GM12878 (cell line): ENCODE data around the gene RBMS1. TPM values are rescaled to one million over a fixed set of nuclear protein-coding genes. Genes with fewer than 3 reads are reported as not detected.

Source experiments
- ATAC-seq: fragments of 200-7000 bp; cut with Tn5 transposase; 3 replicates; pipeline ENCODE4 v1.9.1; 2020; ENCODE audit warnings: mild to moderate bottlenecking, moderate library complexity
- BruUV-seq: library from RNA; stranded (reverse); fragments of 400-500 nt; replicated peaks from 2 replicates; lab custom pipeline; 2021; lab: Mats Ljungman, UMichigan
- CTCF ChIA-PET: fragments of 300-600 bp; sonication (Branson Sonifier 250); formaldehyde crosslinking; extraction: SDS; loops from one replicate; lab custom pipeline; 2021; ENCODE audit warnings: inconsistent platforms; lab: Yijun Ruan, JAX
- POLR2A ChIA-PET: fragments of 350-600 bp; formaldehyde crosslinking; extraction: SDS; loops from one replicate; lab custom pipeline; 2021; ENCODE audit warnings: inconsistent platforms; lab: Charles Lee
- RAD21 ChIA-PET: fragments of 300-600 bp; sonication (Branson Sonifier 250); formaldehyde crosslinking; loops from one replicate; lab custom pipeline; 2023; ENCODE audit warnings: antibody characterized with exemption; ENCODE audit not compliant: unreplicated experiment; lab: Charles Lee
- SMC1A ChIA-PET: fragments of 300-600 bp; sonication (Branson Sonifier 250); formaldehyde crosslinking; loops from one replicate; lab custom pipeline; 2023; ENCODE audit not compliant: unreplicated experiment, uncharacterized antibody; lab: Charles Lee
- DNase-seq: peaks from one replicate; pipeline ENCODE4 v3.0.0-alpha.2; 2011; ENCODE audit warnings: low read depth, low spot score
- FAIRE-seq: peaks from 3 replicates; lab custom pipeline; 2011; peaks lifted over from hg19 to GRCh38; lab: Jason Lieb, UNC
- H2AFZ ChIP-seq: 2 replicates; pipeline ENCODE4 v1.6.0; 2011; ENCODE audit warnings: low read depth, low read length, control low read depth; ENCODE audit not compliant: control insufficient read depth
- H3K27ac ChIP-seq: 2 replicates; pipeline ENCODE4 v1.5.1; 2011; ENCODE audit warnings: control low read depth; ENCODE audit not compliant: control insufficient read depth, insufficient read depth
- H3K27me3 ChIP-seq, 2 experiments: replicated peaks in 1 of 2; 2 replicates each; pipeline versions ENCODE4 v1.6.0 to v1.6.1; 2011; ENCODE audit warnings: low read length in 1 of 2; ENCODE audit not compliant: control insufficient read depth in 2 of 2, insufficient read depth in 2 of 2
- H3K36me3 ChIP-seq, 2 experiments: 2 replicates each; pipeline ENCODE4 v1.5.1; 2011; ENCODE audit warnings: low read length in 1 of 2; ENCODE audit not compliant: control insufficient read depth in 2 of 2, insufficient read depth in 2 of 2
- H3K4me1 ChIP-seq: 2 replicates; pipeline ENCODE4 v1.6.1; 2011; ENCODE audit warnings: mild to moderate bottlenecking, low read length, moderate library complexity, mixed read lengths; ENCODE audit not compliant: control insufficient read depth, insufficient read depth
- H3K4me2 ChIP-seq: 2 replicates; pipeline ENCODE4 v1.6.0; 2011; ENCODE audit warnings: control low read depth; ENCODE audit not compliant: control insufficient read depth, insufficient read depth
- H3K4me3 ChIP-seq: fragments of 200-600 bp; sonication (generic); 2 replicates; pipeline ENCODE4 v1.5.1; 2016
- H3K79me2 ChIP-seq: 2 replicates; pipeline ENCODE4 v1.6.0; 2011; ENCODE audit warnings: low read length; ENCODE audit not compliant: control insufficient read depth, insufficient read depth
- H3K9ac ChIP-seq: 2 replicates; pipeline ENCODE4 v1.8.0; 2011; ENCODE audit warnings: low read length, control low read depth, mixed read lengths; ENCODE audit not compliant: control insufficient read depth, insufficient read depth
- H3K9me3 ChIP-seq: replicated peaks from 3 replicates; pipeline ENCODE4 v1.5.1; 2011; ENCODE audit warnings: mild to moderate bottlenecking, low read length; ENCODE audit not compliant: control insufficient read depth, insufficient read depth
- H4K20me1 ChIP-seq: 2 replicates; pipeline ENCODE4 v1.6.0; 2011; ENCODE audit not compliant: control insufficient read depth, insufficient read depth
- CEBPB ChIP-seq, 2 experiments: fragments of 150-350 bp in 1 of 2; IDR thresholded peaks; 2 replicates each; pipeline ENCODE4 v1.6.1; 2012 to 2014; ENCODE audit warnings: low read depth in 2 of 2, low read length in 2 of 2, borderline replicate concordance in 1 of 2, inconsistent platforms in 1 of 2
- HDAC2 ChIP-seq: fragments of 200-600 bp; sonication (generic); IDR thresholded peaks from 2 replicates; pipeline ENCODE4 v1.6.1; 2017
- KDM1A ChIP-seq: fragments of 200-600 bp; sonication (generic); IDR thresholded peaks from 2 replicates; pipeline ENCODE4 v1.6.1; 2016; ENCODE audit warnings: borderline replicate concordance
- NFXL1 ChIP-seq: fragments of 450-650 bp; IDR thresholded peaks from 2 replicates; pipeline ENCODE4 v1.6.1; 2017; ENCODE audit warnings: antibody characterized with exemption, mild to moderate bottlenecking, borderline replicate concordance
- STAT3 ChIP-seq: IDR thresholded peaks from 2 replicates; pipeline ENCODE4 v1.6.1; 2011; ENCODE audit warnings: low read depth, low read length, improper control_type of control experiment
- SUPT20H ChIP-seq: IDR thresholded peaks from 2 replicates; pipeline ENCODE4 v1.6.1; 2011; ENCODE audit warnings: low read depth, mild to moderate bottlenecking, low read length, moderate library complexity, borderline replicate concordance; ENCODE audit not compliant: control insufficient read depth
- SUZ12 ChIP-seq: fragments of 200-600 bp; sonication (generic); IDR thresholded peaks from one replicate; pipeline ENCODE4 v1.6.1; 2018; ENCODE audit warnings: antibody characterized with exemption, mild to moderate bottlenecking; ENCODE audit not compliant: unreplicated experiment
- WGBS: methylation state at CpG from one replicate; pipeline ENCODE4 v1.1.6; 2016; ENCODE audit warnings: low lambda C conversion rate; ENCODE audit not compliant: insufficient replicate concordance, insufficient coverage; ENCODE audit errors: missing lambda C conversion rate; 5-methylcytosine and 5-hydroxymethylcytosine counted together
- in situ Hi-C: fragments of 300-500 bp; cut with MboI; formaldehyde crosslinking; loops from 9 replicates; pipeline ENCODE4 v1.14.3; 2018; ENCODE audit warnings: mixed read lengths
- intact Hi-C: fragments of 100-400 bp; cut with micrococcal nuclease; formaldehyde crosslinking; loops from one replicate; pipeline ENCODE4 v1.14.2; 2022; ENCODE audit not compliant: unreplicated experiment
- polyA plus RNA-seq, 11 experiments: library from polyadenylated mRNA; depleted of rRNA in 4 of 11; unstranded in 6 of 11; stranded (reverse) in 5 of 11; fragments of >200 nt; fragmentation: Nextera tagmentation in 4 of 11; fragmentation: Illumina TruSeq in 1 of 11; extraction: Ambion mirVana in 4 of 11; extraction: Trizol in 1 of 11; gene quantifications; 1 replicate in 1 of 11; 2 replicates in 10 of 11; pipeline versions ENCODE4 v1.2.1 to v1.2.3, GENCODE V29; 2011 to 2016; ENCODE audit warnings: inconsistent platforms in 2 of 11, missing spikeins in 2 of 11, low read depth in 1 of 11
- total RNA-seq, 4 experiments: library from RNA; depleted of rRNA in 3 of 4; stranded (reverse); fragments of >200 nt in 3 of 4; fragmentation: Illumina TruSeq in 1 of 4; extraction: Trizol in 1 of 4; gene quantifications; 2 replicates each; pipeline versions ENCODE4 v1.2.1 to v1.2.3, GENCODE V29; 2013 to 2021
- TF ChIP-seq, protein P1 (sequence below): fragments of 450-650 bp; IDR thresholded peaks from 2 replicates; pipeline ENCODE4 v1.6.1; 2017; ENCODE audit warnings: low read depth, mild to moderate bottlenecking, moderate library complexity
- TF ChIP-seq, protein P2 (sequence below): fragments of 450-650 bp; IDR thresholded peaks from 2 replicates; pipeline ENCODE4 v1.6.1; 2014; ENCODE audit warnings: mild to moderate bottlenecking
- TF ChIP-seq, protein P3 (sequence below): IDR thresholded peaks from 2 replicates; pipeline ENCODE4 v1.6.1; 2011; ENCODE audit warnings: borderline replicate concordance, low read depth, mild to moderate bottlenecking, moderate library complexity, mixed read lengths, low read length; ENCODE audit not compliant: insufficient read depth; ENCODE audit errors: extremely low read length
- TF ChIP-seq, protein P4 (sequence below): fragments of 450-650 bp; IDR thresholded peaks from 2 replicates; pipeline ENCODE4 v1.6.1; 2017; ENCODE audit warnings: mild to moderate bottlenecking, moderate library complexity
- TF ChIP-seq, protein P5 (sequence below): fragments of 450-650 bp; IDR thresholded peaks from 2 replicates; pipeline ENCODE4 v1.6.1; 2017; ENCODE audit warnings: mild to moderate bottlenecking, low read depth, inconsistent platforms; ENCODE audit not compliant: poor library complexity, severe bottlenecking

The RBMS1 gene
- total and polyA plus RNA-seq, 10 of the 15 experiments (the other 5 are each of a cell fraction or from before 2014, with no cell fraction given) = 0.04 to 0.31 (median 0.17) TPM; not detected in 1

DNA sequence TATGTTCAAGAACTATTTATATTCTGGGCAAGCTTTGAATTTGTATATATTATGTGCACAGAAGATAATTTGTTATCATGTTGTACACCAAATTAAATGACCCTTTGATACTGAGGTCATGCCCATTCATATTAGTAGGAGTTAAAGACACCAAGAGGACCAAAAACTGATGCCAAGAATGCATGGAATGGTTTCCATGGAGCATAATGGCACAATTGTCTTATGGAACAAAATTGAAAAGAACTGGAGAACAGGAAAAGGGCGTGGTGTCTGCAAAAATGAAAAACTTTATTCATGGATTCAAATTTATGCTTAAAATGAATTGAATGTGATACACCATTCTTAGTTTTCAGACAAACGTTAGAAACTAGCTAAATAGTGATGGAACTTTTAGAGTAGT, 24.1 kb upstream of the RBMS1 start:
- no TSS peak for BruUV-seq
- no peak overlapping the region for H3K9ac ChIP-seq
- RAD21 ChIA-PET = no interaction called here
- no peaks in the 10 kb centered on the region for H3K27me3 ChIP-seq
- no peak overlapping the region for H3K4me2 ChIP-seq
- H3K4me1 ChIP-seq = no peaks in the 10 kb centered on the region
- no peak for TF ChIP-seq SUZ12
- TF ChIP-seq KDM1A = no peak
- TF ChIP-seq, protein P1, sequence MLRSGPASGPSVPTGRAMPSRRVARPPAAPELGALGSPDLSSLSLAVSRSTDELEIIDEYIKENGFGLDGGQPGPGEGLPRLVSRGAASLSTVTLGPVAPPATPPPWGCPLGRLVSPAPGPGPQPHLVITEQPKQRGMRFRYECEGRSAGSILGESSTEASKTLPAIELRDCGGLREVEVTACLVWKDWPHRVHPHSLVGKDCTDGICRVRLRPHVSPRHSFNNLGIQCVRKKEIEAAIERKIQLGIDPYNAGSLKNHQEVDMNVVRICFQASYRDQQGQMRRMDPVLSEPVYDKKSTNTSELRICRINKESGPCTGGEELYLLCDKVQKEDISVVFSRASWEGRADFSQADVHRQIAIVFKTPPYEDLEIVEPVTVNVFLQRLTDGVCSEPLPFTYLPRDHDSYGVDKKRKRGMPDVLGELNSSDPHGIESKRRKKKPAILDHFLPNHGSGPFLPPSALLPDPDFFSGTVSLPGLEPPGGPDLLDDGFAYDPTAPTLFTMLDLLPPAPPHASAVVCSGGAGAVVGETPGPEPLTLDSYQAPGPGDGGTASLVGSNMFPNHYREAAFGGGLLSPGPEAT = no peak
- TF ChIP-seq, protein P2, sequence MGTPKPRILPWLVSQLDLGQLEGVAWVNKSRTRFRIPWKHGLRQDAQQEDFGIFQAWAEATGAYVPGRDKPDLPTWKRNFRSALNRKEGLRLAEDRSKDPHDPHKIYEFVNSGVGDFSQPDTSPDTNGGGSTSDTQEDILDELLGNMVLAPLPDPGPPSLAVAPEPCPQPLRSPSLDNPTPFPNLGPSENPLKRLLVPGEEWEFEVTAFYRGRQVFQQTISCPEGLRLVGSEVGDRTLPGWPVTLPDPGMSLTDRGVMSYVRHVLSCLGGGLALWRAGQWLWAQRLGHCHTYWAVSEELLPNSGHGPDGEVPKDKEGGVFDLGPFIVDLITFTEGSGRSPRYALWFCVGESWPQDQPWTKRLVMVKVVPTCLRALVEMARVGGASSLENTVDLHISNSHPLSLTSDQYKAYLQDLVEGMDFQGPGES = no peak
- TF ChIP-seq, protein P3, sequence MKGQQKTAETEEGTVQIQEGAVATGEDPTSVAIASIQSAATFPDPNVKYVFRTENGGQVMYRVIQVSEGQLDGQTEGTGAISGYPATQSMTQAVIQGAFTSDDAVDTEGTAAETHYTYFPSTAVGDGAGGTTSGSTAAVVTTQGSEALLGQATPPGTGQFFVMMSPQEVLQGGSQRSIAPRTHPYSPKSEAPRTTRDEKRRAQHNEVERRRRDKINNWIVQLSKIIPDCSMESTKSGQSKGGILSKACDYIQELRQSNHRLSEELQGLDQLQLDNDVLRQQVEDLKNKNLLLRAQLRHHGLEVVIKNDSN = no peak
- TF ChIP-seq CEBPB (IDR thresholded peaks at IDR 0.05; ENCODE audit: borderline replicate concordance in 1 of 2, low read depth in 2 of 2, low read length in 2 of 2) = no peak
- no peak for TF ChIP-seq SUPT20H
- no peak for TF ChIP-seq STAT3
- TF ChIP-seq, protein P4, sequence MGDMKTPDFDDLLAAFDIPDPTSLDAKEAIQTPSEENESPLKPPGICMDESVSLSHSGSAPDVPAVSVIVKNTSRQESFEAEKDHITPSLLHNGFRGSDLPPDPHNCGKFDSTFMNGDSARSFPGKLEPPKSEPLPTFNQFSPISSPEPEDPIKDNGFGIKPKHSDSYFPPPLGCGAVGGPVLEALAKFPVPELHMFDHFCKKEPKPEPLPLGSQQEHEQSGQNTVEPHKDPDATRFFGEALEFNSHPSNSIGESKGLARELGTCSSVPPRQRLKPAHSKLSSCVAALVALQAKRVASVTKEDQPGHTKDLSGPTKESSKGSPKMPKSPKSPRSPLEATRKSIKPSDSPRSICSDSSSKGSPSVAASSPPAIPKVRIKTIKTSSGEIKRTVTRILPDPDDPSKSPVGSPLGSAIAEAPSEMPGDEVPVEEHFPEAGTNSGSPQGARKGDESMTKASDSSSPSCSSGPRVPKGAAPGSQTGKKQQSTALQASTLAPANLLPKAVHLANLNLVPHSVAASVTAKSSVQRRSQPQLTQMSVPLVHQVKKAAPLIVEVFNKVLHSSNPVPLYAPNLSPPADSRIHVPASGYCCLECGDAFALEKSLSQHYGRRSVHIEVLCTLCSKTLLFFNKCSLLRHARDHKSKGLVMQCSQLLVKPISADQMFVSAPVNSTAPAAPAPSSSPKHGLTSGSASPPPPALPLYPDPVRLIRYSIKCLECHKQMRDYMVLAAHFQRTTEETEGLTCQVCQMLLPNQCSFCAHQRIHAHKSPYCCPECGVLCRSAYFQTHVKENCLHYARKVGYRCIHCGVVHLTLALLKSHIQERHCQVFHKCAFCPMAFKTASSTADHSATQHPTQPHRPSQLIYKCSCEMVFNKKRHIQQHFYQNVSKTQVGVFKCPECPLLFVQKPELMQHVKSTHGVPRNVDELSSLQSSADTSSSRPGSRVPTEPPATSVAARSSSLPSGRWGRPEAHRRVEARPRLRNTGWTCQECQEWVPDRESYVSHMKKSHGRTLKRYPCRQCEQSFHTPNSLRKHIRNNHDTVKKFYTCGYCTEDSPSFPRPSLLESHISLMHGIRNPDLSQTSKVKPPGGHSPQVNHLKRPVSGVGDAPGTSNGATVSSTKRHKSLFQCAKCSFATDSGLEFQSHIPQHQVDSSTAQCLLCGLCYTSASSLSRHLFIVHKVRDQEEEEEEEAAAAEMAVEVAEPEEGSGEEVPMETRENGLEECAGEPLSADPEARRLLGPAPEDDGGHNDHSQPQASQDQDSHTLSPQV = no peak
- TF ChIP-seq, protein P5, sequence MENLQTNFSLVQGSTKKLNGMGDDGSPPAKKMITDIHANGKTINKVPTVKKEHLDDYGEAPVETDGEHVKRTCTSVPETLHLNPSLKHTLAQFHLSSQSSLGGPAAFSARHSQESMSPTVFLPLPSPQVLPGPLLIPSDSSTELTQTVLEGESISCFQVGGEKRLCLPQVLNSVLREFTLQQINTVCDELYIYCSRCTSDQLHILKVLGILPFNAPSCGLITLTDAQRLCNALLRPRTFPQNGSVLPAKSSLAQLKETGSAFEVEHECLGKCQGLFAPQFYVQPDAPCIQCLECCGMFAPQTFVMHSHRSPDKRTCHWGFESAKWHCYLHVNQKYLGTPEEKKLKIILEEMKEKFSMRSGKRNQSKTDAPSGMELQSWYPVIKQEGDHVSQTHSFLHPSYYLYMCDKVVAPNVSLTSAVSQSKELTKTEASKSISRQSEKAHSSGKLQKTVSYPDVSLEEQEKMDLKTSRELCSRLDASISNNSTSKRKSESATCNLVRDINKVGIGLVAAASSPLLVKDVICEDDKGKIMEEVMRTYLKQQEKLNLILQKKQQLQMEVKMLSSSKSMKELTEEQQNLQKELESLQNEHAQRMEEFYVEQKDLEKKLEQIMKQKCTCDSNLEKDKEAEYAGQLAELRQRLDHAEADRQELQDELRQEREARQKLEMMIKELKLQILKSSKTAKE = no peak
- TF ChIP-seq HDAC2 = no peak
- no peak for TF ChIP-seq NFXL1
- FAIRE-seq = no peak
- SMC1A ChIA-PET = no interaction called here
- no peak overlapping the region for H3K4me3 ChIP-seq
- CTCF ChIA-PET = no interaction called here
- no peak for DNase-seq
- in situ Hi-C loops (no loop called here), intact Hi-C loops (no loop called here)
- POLR2A ChIA-PET = no interaction called here
- no peak for ATAC-seq
- no peaks in the 10 kb centered on the region for H3K79me2 ChIP-seq
- WGBS = 3% methylated on average over 2 of the region's 2 CpGs
- H2AFZ ChIP-seq = no peak overlapping the region
- H3K36me3 ChIP-seq = no peaks in the 10 kb centered on the region
- H3K27ac ChIP-seq = no peak overlapping the region
- no peaks in the 10 kb centered on the region for H4K20me1 ChIP-seq
- H3K9me3 ChIP-seq = no peaks in the 10 kb centered on the region
